Measurements from ENCODE around the gene HOXB4. TPM values are rescaled to one million over a fixed set of nuclear protein-coding genes. Genes with fewer than 3 reads are reported as not detected.

The HOXB4 gene
- total and polyA plus RNA-seq, 10 of the 15 experiments (the other 5 are each of a cell fraction or from before 2014, with no cell fraction given) = 0.35 to 5.8 (median 3.0) TPM

DNA sequence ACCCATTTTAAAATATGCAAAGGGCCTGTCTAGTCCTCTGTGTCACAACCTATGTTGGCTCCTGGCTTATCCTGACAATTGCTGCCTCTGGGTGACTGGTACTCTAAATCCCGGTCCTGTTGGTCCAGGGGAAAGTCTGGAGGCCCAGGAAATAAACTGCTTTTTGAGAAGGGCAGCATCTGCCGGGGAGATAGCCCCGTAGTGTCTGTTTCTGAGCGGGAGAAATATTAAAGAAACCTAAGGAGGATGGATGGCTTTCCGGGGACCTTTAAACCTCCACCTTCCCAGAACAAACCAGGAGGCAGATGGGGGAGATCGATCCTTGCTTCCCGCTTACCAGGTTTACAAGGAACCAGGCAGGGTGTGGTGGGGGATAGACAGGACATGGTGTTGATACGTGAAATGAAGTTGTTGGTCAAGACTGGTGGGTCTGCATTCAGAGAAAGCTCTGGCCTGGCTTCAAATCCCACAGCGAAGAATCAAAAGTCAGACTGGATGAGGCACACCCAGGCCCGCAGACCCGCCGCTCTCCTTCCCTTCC, 37.0 kb downstream of the HOXB4 start (continued):
- TF ChIP-seq, protein P1, sequence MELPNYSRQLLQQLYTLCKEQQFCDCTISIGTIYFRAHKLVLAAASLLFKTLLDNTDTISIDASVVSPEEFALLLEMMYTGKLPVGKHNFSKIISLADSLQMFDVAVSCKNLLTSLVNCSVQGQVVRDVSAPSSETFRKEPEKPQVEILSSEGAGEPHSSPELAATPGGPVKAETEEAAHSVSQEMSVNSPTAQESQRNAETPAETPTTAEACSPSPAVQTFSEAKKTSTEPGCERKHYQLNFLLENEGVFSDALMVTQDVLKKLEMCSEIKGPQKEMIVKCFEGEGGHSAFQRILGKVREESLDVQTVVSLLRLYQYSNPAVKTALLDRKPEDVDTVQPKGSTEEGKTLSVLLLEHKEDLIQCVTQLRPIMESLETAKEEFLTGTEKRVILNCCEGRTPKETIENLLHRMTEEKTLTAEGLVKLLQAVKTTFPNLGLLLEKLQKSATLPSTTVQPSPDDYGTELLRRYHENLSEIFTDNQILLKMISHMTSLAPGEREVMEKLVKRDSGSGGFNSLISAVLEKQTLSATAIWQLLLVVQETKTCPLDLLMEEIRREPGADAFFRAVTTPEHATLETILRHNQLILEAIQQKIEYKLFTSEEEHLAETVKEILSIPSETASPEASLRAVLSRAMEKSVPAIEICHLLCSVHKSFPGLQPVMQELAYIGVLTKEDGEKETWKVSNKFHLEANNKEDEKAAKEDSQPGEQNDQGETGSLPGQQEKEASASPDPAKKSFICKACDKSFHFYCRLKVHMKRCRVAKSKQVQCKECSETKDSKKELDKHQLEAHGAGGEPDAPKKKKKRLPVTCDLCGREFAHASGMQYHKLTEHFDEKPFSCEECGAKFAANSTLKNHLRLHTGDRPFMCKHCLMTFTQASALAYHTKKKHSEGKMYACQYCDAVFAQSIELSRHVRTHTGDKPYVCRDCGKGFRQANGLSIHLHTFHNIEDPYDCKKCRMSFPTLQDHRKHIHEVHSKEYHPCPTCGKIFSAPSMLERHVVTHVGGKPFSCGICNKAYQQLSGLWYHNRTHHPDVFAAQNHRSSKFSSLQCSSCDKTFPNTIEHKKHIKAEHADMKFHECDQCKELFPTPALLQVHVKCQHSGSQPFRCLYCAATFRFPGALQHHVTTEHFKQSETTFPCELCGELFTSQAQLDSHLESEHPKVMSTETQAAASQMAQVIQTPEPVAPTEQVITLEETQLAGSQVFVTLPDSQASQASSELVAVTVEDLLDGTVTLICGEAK (IDR thresholded peaks at IDR 0.05; ENCODE audit: borderline replicate concordance) = peak; percentile 61; the same call in 1 of the 2 replicates
- TF ChIP-seq PML (IDR thresholded peaks at IDR 0.05; ENCODE audit: low read length) (no peak), GABPA (IDR thresholded peaks at IDR 0.05; ENCODE audit: low read depth) (no peak), DPF2 (IDR thresholded peaks at IDR 0.05) (0 out of 2 replicates have a peak, but pooled peaks have one; percentile 1)

- in situ Hi-C loops (cut with MboI) = no loop called here
- POLR2A ChIA-PET = interaction anchor here (0.5 to 1.5 kb wide), 5 partner anchors 9 to 1447 kb away, joined by 3 to 6 read pairs (median 5); no protein-coding TSS in a partner anchor
- CTCF ChIA-PET = interaction anchor here (0.7 to 2.8 kb wide), 10 partner anchors 18 to 206 kb away, joined by 3 to 12 read pairs (median 4); no protein-coding TSS in a partner anchor
- no peak overlapping the region for H2AFZ ChIP-seq (ENCODE audit: control insufficient read depth, low read depth, low read length)
- BruUV-seq (replicated peaks) = no TSS peak
- WGBS (ENCODE audit: insufficient coverage, insufficient replicate concordance, low lambda C conversion rate, missing lambda C conversion rate) = 100% methylated on average over 1 of the region's 1 CpG
- RAD21 ChIA-PET (ENCODE audit: unreplicated experiment) = interaction anchor here (1.0 to 3.3 kb wide), 3 partner anchors 27 to 48 kb away, joined by 3 to 18 read pairs (median 6); no protein-coding TSS in a partner anchor
- no peaks in the 10 kb centered on the region for H3K9me3 ChIP-seq (replicated peaks; ENCODE audit: control insufficient read depth, insufficient read depth, low read length)
- DNase-seq (ENCODE audit: low read depth, low spot score) (no peak), FAIRE-seq (no peak), ATAC-seq (no peak)
- no peaks in the 10 kb centered on the region for H3K4me1 ChIP-seq (ENCODE audit: control insufficient read depth, insufficient read depth, low read length)
- no peak overlapping the region for H3K27ac ChIP-seq (ENCODE audit: control insufficient read depth, insufficient read depth)
- H4K20me1 ChIP-seq (ENCODE audit: control insufficient read depth, insufficient read depth) = no peaks in the 10 kb centered on the region
- SMC1A ChIA-PET (ENCODE audit: uncharacterized antibody, unreplicated experiment) = interaction anchor here (0.9 to 2.8 kb wide), 8 partner anchors 7 to 188 kb away, joined by 3 to 13 read pairs (median 4); partner anchors contain the start of gene HOXB5
- H3K79me2 ChIP-seq (ENCODE audit: control insufficient read depth, insufficient read depth, low read length) = peaks cover 12% of the 10 kb centered on the region
- intact Hi-C loops (cut with micrococcal nuclease; ENCODE audit: unreplicated experiment) = loop anchor here (5.0 kb wide), 1 partner anchor 48 kb away; no protein-coding TSS in a partner anchor
- H3K27me3 ChIP-seq (replicated peaks in 1 of 2; ENCODE audit: control insufficient read depth in 2 of 2, insufficient read depth in 2 of 2, low read length in 1 of 2) = peaks cover 0 to 4% of the 10 kb centered on the region in 2 experiments; a peak in 1 of 4 replicates
- H3K4me2 ChIP-seq (ENCODE audit: control insufficient read depth, insufficient read depth) = no peak overlapping the region
- no peak overlapping the region for H3K9ac ChIP-seq (ENCODE audit: control insufficient read depth, insufficient read depth, low read length)
- H3K36me3 ChIP-seq (ENCODE audit: control insufficient read depth in 2 of 2, insufficient read depth in 2 of 2, low read length in 1 of 2) = no peaks in the 10 kb centered on the region
- no peak overlapping the region for H3K4me3 ChIP-seq
- TF ChIP-seq, protein P1 (IDR thresholded peaks at IDR 0.05; ENCODE audit: borderline replicate concordance) = no peak
- no peak for TF ChIP-seq POLR2AphosphoS5 (IDR thresholded peaks at IDR 0.05; ENCODE audit: low read length)
- TF ChIP-seq TCF12 (IDR thresholded peaks at IDR 0.05; ENCODE audit: low read depth, low read length) = no peak
- TF ChIP-seq ATF7 (IDR thresholded peaks at IDR 0.05; ENCODE audit: low read depth) = no peak
- TF ChIP-seq RAD51 (IDR thresholded peaks at IDR 0.05) = no peak
- no peak for TF ChIP-seq CREM (IDR thresholded peaks at IDR 0.05; ENCODE audit: low read depth)
These were observed 37.9 kb downstream of the HOXB4 start for GRCh38 chr17:48540213-48540612.

All from GM12878 (cell line).